GM12875 (cell line): ENCODE results near the gene BMPER.

Experiments used
- H3K4me3 ChIP-seq: one replicate; pipeline ENCODE4 v1.5.1; 2011; ENCODE audit warnings: low read depth, low read length, control low read depth
- CTCF ChIP-seq: IDR thresholded peaks from 2 replicates; pipeline ENCODE4 v1.5.1; 2011; ENCODE audit warnings: low read depth, mild to moderate bottlenecking, control low read depth, inconsistent platforms, low read length, moderate library complexity, borderline replicate concordance; ENCODE audit not compliant: insufficient read depth

Gene BMPER

GRCh38 chr7:34111031-34111430 lies 205.7 kb downstream of the BMPER start:
- TF ChIP-seq CTCF = no peak
- no peak overlapping the region for H3K4me3 ChIP-seq

GRCh38 chr7:34115503-34115902 lies 210.2 kb downstream of the BMPER start:
- TF ChIP-seq CTCF = no peak
- no peak overlapping the region for H3K4me3 ChIP-seq

- TF ChIP-seq CTCF = no peak
- H3K4me3 ChIP-seq = no peak overlapping the region
Observed at GRCh38 chr7:34117573-34117972, 212.2 kb downstream of the BMPER start.

- TF ChIP-seq CTCF = no peak
- no peak overlapping the region for H3K4me3 ChIP-seq
Observed at GRCh38 chr7:34121366-34121765, 216.0 kb downstream of the BMPER start.

- no peak for TF ChIP-seq CTCF
Observed at GRCh38 chr7:34123316-34123715, 218.0 kb downstream of the BMPER start.

GRCh38 chr7:34124765-34125164 lies 219.4 kb downstream of the BMPER start:
- H3K4me3 ChIP-seq = no peak overlapping the region
- no peak for TF ChIP-seq CTCF

More at GRCh38 chr7:34123316-34123715, 218.0 kb downstream of the BMPER start:
- no peak overlapping the region for H3K4me3 ChIP-seq

GRCh38 chr7:34128762-34129161 lies 223.4 kb downstream of the BMPER start:
- no peak overlapping the region for H3K4me3 ChIP-seq
- no peak for TF ChIP-seq CTCF
